GM18858 (cell line): ENCODE measurements around the gene PHLDB1.
A peak's percentile ranks its signal among the peaks of the same experiment; 100 is the strongest.
"Not testable (repeated sequence)": the region's sequence is repeated elsewhere in the genome, so short reads cannot be mapped to it uniquely, and the experiment has no call there.

Experiments
- ATAC-seq: cut with Tn5 transposase; IDR thresholded peaks from one replicate; pipeline ENCODE4 v1.9.1; 2021; ENCODE audit not compliant: unreplicated experiment

The PHLDB1 gene

GRCh38 chr11:118605116-118605867 lies 2.1 kb upstream of the PHLDB1 start:
- no peak for ATAC-seq

GRCh38 chr11:118606157-118606843 lies 1.1 kb upstream of the PHLDB1 start:
- no peak for ATAC-seq

- ATAC-seq, result no peak
Measured at GRCh38 chr11:118606844-118607228, 579 bp upstream of the PHLDB1 start.

GRCh38 chr11:118608360-118609227 lies 1.2 kb downstream of the PHLDB1 start:
- ATAC-seq, result no peak

- ATAC-seq, result no peak
Measured at GRCh38 chr11:118609380-118610224, 2.2 kb downstream of the PHLDB1 start.

GRCh38 chr11:118610225-118610772 lies 2.9 kb downstream of the PHLDB1 start:
- ATAC-seq, result no peak

- peak; percentile 44 for ATAC-seq
Measured at GRCh38 chr11:118610773-118611432, 3.5 kb downstream of the PHLDB1 start.

GRCh38 chr11:118611433-118611795 lies 4.0 kb downstream of the PHLDB1 start:
- not testable (repeated sequence) for ATAC-seq

- ATAC-seq, result no peak
Measured at GRCh38 chr11:118612378-118612777, 5.0 kb downstream of the PHLDB1 start.

GRCh38 chr11:118614511-118614910 lies 7.1 kb downstream of the PHLDB1 start:
- no peak for ATAC-seq

GRCh38 chr11:118615282-118615975 lies 8.0 kb downstream of the PHLDB1 start:
- ATAC-seq, result no peak

GRCh38 chr11:118615976-118616371 lies 8.6 kb downstream of the PHLDB1 start:
- ATAC-seq, result no peak

- no peak for ATAC-seq
Measured at GRCh38 chr11:118618115-118618990, 10.9 kb downstream of the PHLDB1 start.

GRCh38 chr11:118618991-118619375 lies 11.6 kb downstream of the PHLDB1 start:
- no peak for ATAC-seq

GRCh38 chr11:118619444-118620197 lies 12.2 kb downstream of the PHLDB1 start:
- ATAC-seq, result no peak

- ATAC-seq, result no peak
Measured at GRCh38 chr11:118620529-118621070, 13.2 kb downstream of the PHLDB1 start.

- ATAC-seq, result no peak
Measured at GRCh38 chr11:118621071-118621783, 13.8 kb downstream of the PHLDB1 start.
